GOT3 (cell line): ENCODE data around the gene SERTAD4.
A peak's percentile ranks its signal among the peaks of the same experiment; 100 is the strongest.
"Not testable (repeated sequence)": the region's sequence is repeated elsewhere in the genome, so short reads cannot be mapped to it uniquely, and the experiment has no call there.

Experiments
- DNase-seq: peaks from one replicate; lab custom pipeline; 2025; ENCODE audit warnings: mixed read lengths; lab: John Stamatoyannopoulos, UW

SERTAD4 gene

DNA sequence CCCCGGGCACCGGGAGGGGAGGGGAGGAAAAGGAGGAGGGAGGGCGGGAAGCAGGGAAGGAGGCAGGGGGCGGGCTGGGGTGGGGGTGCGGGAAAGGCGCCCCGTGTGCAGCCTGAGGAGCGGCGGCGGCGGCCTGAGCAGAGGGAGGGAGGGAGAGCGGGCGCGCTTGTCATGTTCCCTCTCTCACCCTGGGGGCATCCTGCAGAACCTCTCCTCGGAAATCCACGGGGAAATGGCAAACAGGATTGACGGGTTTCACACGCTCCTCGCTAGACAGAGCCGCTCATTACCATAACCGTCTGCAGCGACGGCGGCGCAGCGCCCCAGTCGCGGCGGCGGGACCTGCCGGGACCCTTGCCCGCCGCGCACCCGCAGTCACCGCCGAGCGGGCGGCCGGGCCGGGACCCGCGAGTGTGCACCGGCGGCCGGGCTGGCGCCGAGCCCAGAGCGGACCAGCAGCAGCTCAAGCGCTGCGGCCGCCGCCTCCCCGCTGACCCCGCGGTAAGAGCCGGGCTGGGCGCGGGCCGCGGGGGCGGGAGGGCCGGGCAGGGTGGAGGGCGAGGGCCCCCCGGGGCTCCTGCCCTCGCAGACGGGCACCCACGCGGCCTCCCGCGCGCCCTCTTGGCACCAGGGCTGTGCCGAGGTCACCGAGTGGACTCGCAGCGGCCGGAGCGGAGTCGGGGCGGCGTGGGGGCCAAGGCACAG, at the start of gene SERTAD4:
SERTAD4 (plus strand) TSS at position 286 of the 705 bp plus-strand sequence. CDS start 5,165 bp downstream, outside the sequence.
- no peak for DNase-seq

DNA sequence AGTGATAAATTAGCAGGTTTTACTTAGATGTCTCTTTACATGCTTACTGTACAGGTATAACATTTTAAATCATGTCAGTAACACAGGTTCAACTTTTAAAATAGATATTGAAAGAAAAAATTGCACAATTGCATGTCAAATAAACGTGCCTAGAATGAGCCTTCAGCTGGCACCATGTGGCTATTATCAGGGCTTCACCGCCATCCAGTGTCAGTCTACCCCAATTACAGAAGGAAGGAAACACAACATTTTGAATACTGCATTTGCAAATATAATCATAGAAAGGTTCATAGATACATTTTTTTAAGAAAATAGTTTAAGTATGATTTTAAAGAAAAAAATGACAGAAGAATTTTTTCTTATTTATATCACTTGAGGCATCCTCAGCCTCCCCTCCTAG, 47.5 kb upstream of the SERTAD4 start:
- no peak for DNase-seq

- peak; percentile 14 for DNase-seq
Measured at GRCh38 chr1:210187849-210188606, 44.6 kb upstream of the SERTAD4 start.

DNA sequence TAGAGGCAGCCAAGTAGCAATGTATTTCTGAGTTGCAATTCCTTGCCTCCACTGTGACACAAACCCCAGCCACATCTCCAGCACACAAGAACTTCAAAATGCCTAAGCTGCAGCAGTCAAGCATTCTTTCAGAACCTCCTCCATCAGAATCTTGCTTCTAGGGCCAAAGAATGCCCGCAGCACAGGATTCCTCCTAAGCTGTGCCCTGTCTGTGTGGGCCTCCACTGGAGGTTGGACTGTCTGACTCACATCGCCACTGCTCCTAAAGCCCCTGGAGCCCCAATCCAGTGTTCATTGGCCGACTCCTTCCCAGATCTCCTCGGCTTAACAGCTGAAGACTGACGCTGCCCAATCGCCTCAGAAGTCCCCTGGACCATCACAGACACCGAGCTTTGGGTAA, 43.2 kb upstream of the SERTAD4 start:
- DNase-seq = no peak

DNA sequence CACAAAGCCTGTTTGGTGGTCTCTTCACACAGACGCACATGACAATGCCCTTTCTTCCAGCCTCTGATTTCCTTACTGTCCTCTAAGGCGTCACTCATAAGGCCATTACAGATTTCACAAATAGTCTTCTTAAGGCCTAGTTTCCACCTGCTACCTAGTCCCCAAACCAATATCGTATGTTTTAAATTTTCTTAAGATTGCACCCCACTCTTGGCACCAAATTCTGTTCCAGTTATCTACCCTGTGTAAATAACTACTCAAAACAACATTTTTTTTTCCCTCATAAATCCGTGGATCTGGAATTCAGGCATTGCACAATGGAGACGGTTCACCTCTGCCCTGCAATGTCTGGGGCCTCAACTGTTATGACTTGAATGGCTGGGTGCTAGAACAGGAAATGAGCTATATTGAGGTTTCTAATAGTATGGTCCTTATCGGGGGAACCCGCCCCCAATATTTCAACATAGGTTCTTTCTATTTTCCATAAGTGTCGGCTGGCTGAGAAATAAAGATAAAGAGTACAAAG, 36.9 kb upstream of the SERTAD4 start:
- no peak for DNase-seq

- DNase-seq = not testable (repeated sequence)
Measured at GRCh38 chr1:210196266-210196665, 36.3 kb upstream of the SERTAD4 start.

DNA sequence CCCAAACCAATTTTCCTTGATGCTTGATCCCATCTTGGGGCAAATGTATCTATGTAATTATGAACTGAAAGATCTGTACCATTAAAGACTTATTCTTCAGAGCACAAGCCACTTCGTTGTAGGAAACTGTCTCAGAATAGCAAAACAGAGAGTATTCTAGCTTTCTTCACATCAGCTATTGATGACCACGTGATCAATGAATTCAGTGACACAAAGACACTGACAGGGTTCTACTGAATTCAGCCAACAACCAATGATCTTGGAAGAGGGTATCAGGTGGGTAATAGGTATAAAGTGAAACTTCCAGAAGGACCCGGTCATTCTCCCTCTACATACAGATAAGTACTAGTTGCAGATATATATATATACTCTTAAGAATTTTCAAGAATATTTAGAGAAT, 33.8 kb upstream of the SERTAD4 start:
- DNase-seq = no peak

DNA sequence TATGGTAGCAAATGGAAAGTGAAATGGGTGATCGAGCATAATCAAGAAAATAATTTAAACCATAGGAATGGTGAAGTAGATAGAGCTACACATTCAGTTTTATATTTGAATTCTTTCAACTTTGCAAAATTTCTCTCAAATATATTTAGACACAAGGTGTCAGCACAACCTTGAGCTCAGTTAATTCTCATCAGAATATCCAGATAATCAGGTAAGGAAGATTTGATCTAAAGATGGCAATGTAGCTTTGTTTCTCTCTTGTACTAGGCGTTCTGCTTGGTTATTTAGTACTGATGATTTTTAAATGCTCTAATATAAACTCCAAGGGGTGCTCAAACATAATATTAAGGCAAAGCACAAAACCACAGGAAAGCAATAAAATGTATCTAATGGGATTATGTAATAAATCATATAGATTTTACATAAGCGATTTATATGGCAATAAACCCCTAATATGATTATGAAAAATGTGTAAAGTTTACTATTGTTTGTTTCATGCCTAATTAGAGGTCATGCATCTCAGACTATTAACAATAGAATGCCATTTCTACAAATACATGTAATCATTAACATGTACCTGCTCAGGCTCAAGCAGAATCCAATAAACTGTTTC, 32.4 kb upstream of the SERTAD4 start:
- no peak for DNase-seq

DNA sequence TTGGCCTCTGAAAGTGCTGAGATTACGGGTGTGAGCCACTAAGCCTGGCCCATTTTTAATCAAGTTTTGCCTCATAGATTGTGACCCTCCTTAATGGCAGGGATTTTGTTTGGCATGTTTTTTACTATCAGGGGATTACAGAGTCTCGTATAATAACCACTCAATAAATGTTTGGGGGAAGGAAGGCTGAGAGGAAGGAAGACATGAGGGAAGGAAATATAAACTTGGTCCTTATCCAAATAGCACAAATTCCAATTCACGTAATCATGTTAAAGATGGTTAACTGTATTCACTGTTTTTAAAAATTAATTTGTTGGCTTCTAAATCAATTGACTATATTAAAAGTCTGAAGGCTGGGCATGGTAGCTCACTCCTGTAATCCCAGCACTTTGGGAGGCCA, 30.9 kb upstream of the SERTAD4 start:
- no peak for DNase-seq

- DNase-seq = no peak
Measured at GRCh38 chr1:210207597-210208450, 24.8 kb upstream of the SERTAD4 start.

- DNase-seq = no peak
Measured at GRCh38 chr1:210213335-210213734, 19.3 kb upstream of the SERTAD4 start.

GRCh38 chr1:210214573-210215409, 17.8 kb upstream of the SERTAD4 start:
- no peak for DNase-seq

DNA sequence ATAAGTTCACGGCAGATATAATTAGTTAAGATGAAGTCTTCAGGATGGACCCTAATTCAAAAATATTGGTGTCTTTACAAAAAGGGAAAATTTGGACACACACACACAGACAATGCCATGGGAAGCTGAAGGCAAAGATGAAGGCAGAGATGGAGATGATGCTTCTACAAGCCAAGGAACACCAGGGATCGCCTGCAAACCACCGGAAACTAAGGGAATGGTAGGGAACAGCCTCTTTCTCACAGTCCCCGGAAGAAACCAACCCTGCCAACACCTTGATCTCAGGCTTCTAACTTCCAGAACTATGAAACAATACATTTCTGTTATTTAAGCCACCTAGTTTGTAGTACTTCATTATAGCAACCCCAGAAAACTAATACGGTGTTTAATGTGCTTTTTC, 15.1 kb upstream of the SERTAD4 start:
- DNase-seq = no peak

GRCh38 chr1:210218047-210218446, 14.5 kb upstream of the SERTAD4 start:
- no peak for DNase-seq

- no peak for DNase-seq
Measured at GRCh38 chr1:210222340-210223006, 10.1 kb upstream of the SERTAD4 start.

GRCh38 chr1:210223226-210223904, 9.2 kb upstream of the SERTAD4 start:
- DNase-seq = no peak

- DNase-seq = no peak
Measured at GRCh38 chr1:210228158-210228557, 4.4 kb upstream of the SERTAD4 start.

- no peak for DNase-seq
Measured at GRCh38 chr1:210230149-210230695, 2.4 kb upstream of the SERTAD4 start.

GRCh38 chr1:210231846-210232510, 618 bp upstream of the SERTAD4 start:
- DNase-seq = no peak
